Naive B cell (primary cell): ENCODE results near the gene KRTAP29-1. TPM values are rescaled to one million over a fixed set of nuclear protein-coding genes. Genes with fewer than 3 reads are reported as not detected.

Experiments
- ATAC-seq, 2 donors: fragments of 150-1000 bp; cut with Tn5 transposase; 2 replicates each; pipeline ENCODE4 v1.10.0; 2021; ENCODE audit warnings: low read depth in 2 of 2, mild to moderate bottlenecking in 2 of 2, moderate library complexity in 2 of 2
- DNase-seq: peaks from one replicate; pipeline ENCODE4 v3.0.0; 2022
- H3K27ac Mint-ChIP-seq, 6 donors: one replicate each; pipeline ENCODE4 v1.8.0; 2020 to 2022; ENCODE audit warnings: mild to moderate bottlenecking in 6 of 6, mixed read lengths in 6 of 6, moderate library complexity in 5 of 6, inconsistent platforms in 2 of 6
- H3K27me3 Mint-ChIP-seq, 3 donors: one replicate each; pipeline ENCODE4 v1.8.0; 2021 to 2022; ENCODE audit warnings: mixed read lengths in 3 of 3, mild to moderate bottlenecking in 1 of 3
- H3K36me3 Mint-ChIP-seq, 2 donors: one replicate each; pipeline ENCODE4 v1.8.0; 2020 to 2022; ENCODE audit warnings: mixed read lengths in 2 of 2, inconsistent platforms in 1 of 2, mild to moderate bottlenecking in 1 of 2
- H3K4me1 Mint-ChIP-seq, 3 donors: one replicate each; pipeline ENCODE4 v1.8.0; 2020 to 2022; ENCODE audit warnings: mixed read lengths in 3 of 3, inconsistent platforms in 1 of 3, mild to moderate bottlenecking in 1 of 3, moderate library complexity in 1 of 3
- H3K4me3 Mint-ChIP-seq, 8 donors: one replicate each; pipeline ENCODE4 v1.8.0; 2020 to 2022; ENCODE audit warnings: mild to moderate bottlenecking in 8 of 8, mixed read lengths in 8 of 8, moderate library complexity in 8 of 8, inconsistent platforms in 2 of 8
- H3K9me3 Mint-ChIP-seq, 7 donors: one replicate each; pipeline ENCODE4 v1.8.0; 2020 to 2022; ENCODE audit warnings: mixed read lengths in 7 of 7, mild to moderate bottlenecking in 5 of 7, inconsistent platforms in 2 of 7, moderate library complexity in 1 of 7
- polyA plus RNA-seq, 6 donors: library from polyadenylated mRNA; unstranded; fragments of 300-500 nt; fragmentation: Illumina TruSeq; gene quantifications; one replicate each; pipeline ENCODE4 v1.2.3, GENCODE V29; 2021; ENCODE audit warnings: low read depth in 6 of 6

The KRTAP29-1 gene
- polyA plus RNA-seq, 6 donors from 2014 or later: not detected

DNA sequence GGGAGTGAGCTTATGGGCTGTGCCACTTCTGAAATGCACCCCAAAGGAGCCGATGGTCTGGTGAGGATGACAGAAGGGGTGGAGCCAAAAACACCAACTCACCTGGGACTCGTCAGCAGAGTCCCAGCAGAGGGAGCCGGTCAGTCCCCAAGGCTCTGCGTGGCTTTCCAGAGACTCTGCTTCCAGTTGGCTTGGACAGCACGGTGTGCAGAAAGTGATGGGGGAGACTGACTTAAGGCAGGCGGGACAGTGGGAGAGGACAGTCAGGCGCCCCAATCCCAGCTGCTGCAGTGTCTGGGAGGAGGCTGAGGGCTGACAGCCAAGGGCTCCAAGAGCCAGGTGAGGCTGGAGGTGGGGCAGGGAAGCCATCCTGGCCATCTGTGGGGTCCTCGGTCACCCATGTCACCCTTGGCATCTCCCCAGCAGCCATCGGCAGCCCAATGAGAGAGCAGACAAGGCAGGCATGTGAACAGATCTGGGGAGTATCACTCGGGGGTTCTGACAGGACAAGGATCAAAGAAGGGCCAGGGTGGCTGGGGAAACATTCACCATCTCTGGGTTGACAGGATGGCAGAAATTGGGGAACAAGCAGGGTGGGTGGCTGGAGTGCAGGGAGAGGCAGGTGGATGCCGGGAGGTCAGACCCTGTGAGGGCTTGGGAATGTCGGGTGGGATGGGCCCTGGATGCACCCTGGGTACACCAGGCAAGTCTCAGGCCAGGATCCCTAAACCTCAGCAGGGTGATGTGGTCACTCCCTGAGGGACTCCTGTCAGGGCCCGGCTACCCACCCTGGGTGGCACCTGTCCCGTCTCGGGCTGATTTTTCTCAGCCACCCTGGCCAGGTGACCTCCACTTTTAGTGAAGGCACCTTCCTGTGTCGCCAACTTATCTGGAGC is 21.8 kb upstream of the KRTAP29-1 start:
- peaks cover 0 to 6% of the 10 kb centered on the region in 2 donors for H3K36me3 Mint-ChIP-seq
- H3K27ac Mint-ChIP-seq: peak overlapping the region in 2 of 6 donors; percentile 63 to 82
- DNase-seq: no peak
- peaks cover 0 to 8% (median 0%) of the 10 kb centered on the region in 3 donors for H3K27me3 Mint-ChIP-seq
- no peak overlapping the region for H3K4me3 Mint-ChIP-seq
- no peak for ATAC-seq
- H3K4me1 Mint-ChIP-seq: peaks cover 8 to 29% (median 19%) of the 10 kb centered on the region in 3 donors
- peaks cover 3 to 17% (median 8%) of the 10 kb centered on the region in 7 donors for H3K9me3 Mint-ChIP-seq

DNA sequence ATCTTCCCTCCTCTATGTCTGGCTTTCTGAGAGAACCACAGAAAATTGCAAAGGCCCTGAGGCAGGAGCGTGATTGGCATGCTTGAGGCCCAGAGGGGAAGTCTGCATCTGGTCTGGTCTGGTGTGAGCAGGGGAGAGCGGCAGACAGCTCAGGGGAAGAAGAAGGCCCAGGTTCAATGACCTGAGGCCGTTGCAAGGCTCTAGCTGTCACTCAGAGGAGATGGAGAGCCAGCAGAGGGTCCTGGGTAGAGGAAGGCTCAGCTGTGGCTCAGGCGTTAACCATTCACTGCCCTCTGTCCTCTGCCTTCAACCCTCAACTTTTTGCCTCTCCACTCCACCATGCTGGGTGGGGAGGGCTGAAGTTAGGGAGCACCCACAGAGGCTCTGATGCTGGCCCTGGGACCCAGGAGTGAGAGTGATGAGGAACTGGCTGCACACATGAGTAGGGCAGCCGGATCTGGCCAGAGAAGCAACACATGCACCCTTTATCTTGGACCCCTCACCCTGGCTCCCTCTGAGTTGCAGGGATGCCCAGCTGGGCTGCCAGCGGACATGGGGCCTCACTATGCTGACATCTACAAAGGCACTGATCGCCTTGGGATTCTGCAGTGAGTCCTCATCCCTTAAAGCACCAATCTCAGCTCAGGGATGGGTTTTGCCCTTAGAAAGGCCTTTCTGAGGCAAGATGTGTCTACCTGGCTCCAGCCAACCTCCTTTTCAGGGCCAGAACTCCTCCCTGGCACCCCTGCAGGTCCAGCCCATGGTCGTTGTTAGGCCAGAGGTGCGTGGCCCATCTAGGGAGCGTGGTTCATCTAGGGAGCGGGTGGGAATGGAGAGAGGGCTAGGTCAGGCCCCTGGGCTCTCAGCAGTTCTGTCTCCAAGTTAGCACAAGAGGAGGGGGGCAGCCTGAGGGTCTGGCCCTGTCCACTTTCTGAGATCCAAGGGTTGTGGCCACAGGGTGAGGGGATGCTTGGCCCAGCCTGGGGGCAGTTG is 20.5 kb upstream of the KRTAP29-1 start:
- H3K27me3 Mint-ChIP-seq: peaks cover 0 to 8% (median 0%) of the 10 kb centered on the region in 3 donors
- peaks cover 3 to 22% (median 13%) of the 10 kb centered on the region in 7 donors for H3K9me3 Mint-ChIP-seq
- H3K27ac Mint-ChIP-seq: peak overlapping the region in 5 of 6 donors; percentile 40 to 91 (median 63)
- H3K4me3 Mint-ChIP-seq: no peak overlapping the region
- H3K36me3 Mint-ChIP-seq: peaks cover 0 to 11% of the 10 kb centered on the region in 2 donors
- peaks cover 8 to 29% (median 14%) of the 10 kb centered on the region in 3 donors for H3K4me1 Mint-ChIP-seq
- ATAC-seq (no peak), DNase-seq (no peak)

DNA sequence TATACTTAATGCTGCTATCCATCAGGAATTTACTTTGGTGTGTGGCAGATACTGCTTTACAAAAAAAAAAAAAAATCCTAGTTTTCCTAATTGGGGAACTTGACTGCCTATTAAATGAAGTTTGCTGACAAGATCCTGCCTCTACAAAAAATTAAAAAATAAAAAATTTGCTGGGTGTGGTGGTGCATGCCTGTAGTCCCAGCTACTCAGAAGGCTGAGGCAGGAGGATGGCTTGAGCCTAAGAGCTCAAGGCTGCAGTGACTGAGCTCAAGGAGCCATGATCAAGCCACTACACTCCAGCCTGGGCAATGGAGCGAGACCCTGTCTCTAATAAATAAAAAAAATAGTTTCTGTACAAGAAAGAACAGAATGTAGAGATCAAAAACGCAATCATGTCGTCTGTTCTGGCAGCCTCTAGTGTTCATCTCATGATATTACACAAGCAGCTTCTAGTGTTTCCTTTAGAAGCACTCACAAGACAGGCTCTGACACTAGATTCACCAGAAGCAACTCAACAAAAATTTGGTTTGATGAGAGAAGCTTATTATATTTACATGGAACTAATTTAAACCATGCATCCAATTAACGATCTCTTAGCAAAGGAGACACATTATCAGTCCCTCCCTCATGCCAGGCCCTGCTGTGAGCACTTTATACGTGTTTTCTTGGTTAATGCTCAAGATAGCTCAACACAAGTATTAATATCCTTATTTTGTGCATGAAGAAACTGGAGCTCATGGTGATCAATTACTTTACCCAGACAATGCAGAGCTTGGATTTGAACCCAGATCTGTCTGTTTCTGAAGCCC is 19.6 kb upstream of the KRTAP29-1 start:
- ATAC-seq (peak; percentile 73 to 87), DNase-seq (peak; percentile 65)
- peak overlapping the region in 4 of 6 donors; percentile 14 to 91 (median 28) for H3K27ac Mint-ChIP-seq
- peaks cover 0 to 11% of the 10 kb centered on the region in 2 donors for H3K36me3 Mint-ChIP-seq
- peaks cover 8 to 27% (median 14%) of the 10 kb centered on the region in 3 donors for H3K4me1 Mint-ChIP-seq
- H3K4me3 Mint-ChIP-seq: peak overlapping the region in 2 of 8 donors; percentile 3 to 69
- H3K27me3 Mint-ChIP-seq: peaks cover 0 to 8% (median 0%) of the 10 kb centered on the region in 3 donors
- peaks cover 3 to 22% (median 13%) of the 10 kb centered on the region in 7 donors for H3K9me3 Mint-ChIP-seq

DNA sequence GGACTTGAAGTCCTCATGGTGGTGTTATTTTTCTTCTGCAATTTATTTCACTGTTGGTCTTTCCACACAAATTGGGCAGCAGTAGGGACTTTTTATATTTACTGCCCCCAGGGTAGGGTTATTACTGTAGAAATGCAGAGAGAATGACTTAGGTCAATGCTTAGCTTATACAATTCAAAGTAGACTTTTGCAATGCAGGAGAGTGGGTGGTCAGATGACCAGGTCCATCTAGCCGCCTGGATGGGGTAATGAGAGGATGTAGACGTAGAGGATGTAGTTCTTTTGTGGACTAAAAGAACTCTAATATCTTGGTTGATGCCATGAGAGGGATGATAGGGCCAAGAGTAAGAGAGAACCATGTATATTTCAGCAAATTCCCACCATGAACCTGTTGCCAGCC is 15.6 kb upstream of the KRTAP29-1 start:
- peaks cover 0 to 14% (median 5%) of the 10 kb centered on the region in 3 donors for H3K27me3 Mint-ChIP-seq
- peaks cover 0 to 11% of the 10 kb centered on the region in 2 donors for H3K36me3 Mint-ChIP-seq
- H3K4me1 Mint-ChIP-seq: peaks cover 4 to 20% (median 8%) of the 10 kb centered on the region in 3 donors
- H3K27ac Mint-ChIP-seq: no peak overlapping the region
- ATAC-seq (no peak), DNase-seq (no peak)
- no peak overlapping the region for H3K4me3 Mint-ChIP-seq
- peaks cover 3 to 22% (median 13%) of the 10 kb centered on the region in 7 donors for H3K9me3 Mint-ChIP-seq

DNA sequence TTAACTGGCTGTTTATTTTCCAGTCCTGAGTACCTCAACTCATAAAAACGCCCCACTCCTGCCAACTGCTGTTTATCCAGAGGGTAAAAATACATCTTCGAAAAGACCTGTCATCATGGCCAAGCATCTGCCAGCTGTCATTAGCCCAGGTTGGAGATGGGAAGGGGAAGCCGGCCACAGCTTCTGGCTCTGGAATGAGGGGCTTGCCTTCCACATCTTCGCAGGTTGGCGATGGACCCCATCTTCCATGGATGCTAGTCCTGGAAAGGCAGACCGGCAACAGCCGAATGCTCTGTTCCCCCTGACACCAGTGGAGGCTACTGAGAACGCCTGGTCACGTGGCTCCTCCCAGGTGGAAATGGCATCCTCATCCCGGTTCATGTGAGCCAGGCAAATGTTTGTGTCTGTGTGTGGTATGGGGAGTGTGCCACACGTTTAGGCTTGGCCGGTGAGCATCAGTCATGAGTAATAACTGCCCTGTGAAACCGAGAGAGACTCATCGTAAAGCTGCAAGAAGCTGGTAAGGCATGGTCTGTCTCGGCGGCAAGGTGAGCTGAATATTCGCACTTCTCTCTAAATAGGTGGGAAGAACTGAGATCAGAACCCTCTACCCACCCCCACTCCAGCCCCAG is 13.3 kb upstream of the KRTAP29-1 start:
- peaks cover 3 to 20% (median 13%) of the 10 kb centered on the region in 7 donors for H3K9me3 Mint-ChIP-seq
- H3K27me3 Mint-ChIP-seq: peaks cover 0 to 14% (median 5%) of the 10 kb centered on the region in 3 donors
- peaks cover 0 to 11% of the 10 kb centered on the region in 2 donors for H3K36me3 Mint-ChIP-seq
- no peak overlapping the region for H3K4me3 Mint-ChIP-seq
- peaks cover 0 to 8% (median 3%) of the 10 kb centered on the region in 3 donors for H3K4me1 Mint-ChIP-seq
- no peak for ATAC-seq
- no peak for DNase-seq
- no peak overlapping the region for H3K27ac Mint-ChIP-seq

DNA sequence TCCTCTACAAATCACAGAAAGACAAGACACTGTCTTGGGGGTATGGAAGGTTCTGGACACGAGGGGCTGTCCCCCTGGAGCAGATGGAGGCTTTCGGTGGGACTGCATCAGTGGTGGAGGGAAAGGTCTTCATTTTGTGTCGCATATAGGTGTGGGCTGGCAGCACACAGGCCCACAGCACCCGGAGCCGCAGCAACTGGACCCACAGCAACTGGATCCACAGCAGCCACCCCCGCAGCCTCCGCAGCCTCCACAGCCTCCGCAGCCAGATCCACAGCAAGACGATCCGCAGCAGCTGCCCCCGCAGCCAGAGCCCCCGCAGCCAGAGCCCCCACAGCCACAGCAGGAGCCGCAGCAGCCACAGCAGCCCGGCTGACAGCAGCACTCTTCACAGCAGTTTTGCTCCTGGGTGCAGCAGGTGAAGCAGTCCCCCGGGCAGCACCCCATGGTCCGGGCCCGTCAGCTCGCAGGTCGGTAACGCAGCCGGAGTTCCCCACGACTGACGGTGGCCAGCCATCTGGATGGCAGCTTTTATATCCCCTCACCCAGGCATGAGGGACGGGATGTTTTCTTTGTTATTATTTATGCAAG is 12.6 kb upstream of the KRTAP29-1 start, which contains the start of gene KRTAP17-1:
Gene KRTAP17-1 (minus strand): TSS at position 507 of the 591 bp plus-strand sequence. CDS start 60 bp downstream, at position 447.
- Mint-ChIP-seq H3K27me3 (peaks cover 0 to 14% (median 5%) of the 10 kb centered on the region in 3 donors), H3K9me3 (peaks cover 0 to 14% (median 13%) of the 10 kb centered on the region in 7 donors), H3K27ac (peak within 1 kb of the TSS in 1 of 6 donors; percentile 61), H3K36me3 (peaks cover 0 to 11% of the 10 kb centered on the region in 2 donors), H3K4me1 (peaks cover 0 to 9% (median 7%) of the 10 kb centered on the region in 3 donors), H3K4me3 (no peak within 1 kb of the TSS)
- DNase-seq (no peak), ATAC-seq (no peak)

DNA sequence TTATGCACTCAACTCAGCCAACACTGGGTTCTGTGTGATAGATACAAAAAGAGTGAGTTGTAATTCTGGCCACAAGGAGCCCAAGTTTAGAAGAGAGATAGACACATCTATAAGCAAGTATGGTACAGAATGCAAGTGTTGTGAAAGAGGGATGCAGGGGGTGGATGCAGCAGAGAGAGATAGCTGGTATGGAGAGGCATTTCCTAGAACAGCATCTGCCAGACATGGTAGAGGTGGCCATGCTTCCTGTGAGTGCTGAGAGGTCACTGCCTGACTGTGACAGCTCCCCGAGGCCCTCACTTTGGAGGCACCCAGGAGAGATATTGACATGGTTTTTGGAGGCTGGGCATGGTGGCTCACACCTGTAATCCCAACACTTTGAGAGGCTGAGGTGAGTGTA is 8.5 kb upstream of the KRTAP29-1 start:
- peaks cover 0 to 2% (median 0%) of the 10 kb centered on the region in 7 donors for H3K9me3 Mint-ChIP-seq

DNA sequence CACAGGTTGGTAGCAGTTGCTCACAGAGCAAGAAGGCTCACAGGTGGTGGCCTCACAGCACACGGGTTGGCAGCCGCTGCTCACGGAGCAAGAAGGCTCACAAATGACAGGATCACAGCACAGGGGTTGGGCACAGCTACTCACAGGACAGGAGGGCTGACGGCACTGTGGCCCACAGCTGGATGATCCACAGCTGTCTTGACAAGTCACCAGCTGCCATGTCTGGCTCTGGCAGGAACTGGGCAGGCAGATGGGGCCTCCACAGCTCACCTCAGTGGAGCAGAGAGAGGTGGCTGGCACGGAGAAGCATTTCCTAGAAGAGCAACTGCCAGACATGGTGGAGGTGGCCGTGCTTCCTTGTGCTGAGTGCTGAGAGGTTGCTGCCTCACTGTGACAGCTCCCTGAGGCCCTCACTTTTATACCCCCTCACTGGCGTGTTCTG is 6.3 kb upstream of the KRTAP29-1 start, which contains the start of gene KRTAP16-1:
Gene KRTAP16-1 (minus strand): TSS at position 392 of the 442 bp plus-strand sequence. CDS start 56 bp downstream, at position 336.
- no peaks in the 10 kb centered on the region for H3K36me3 Mint-ChIP-seq
- peak within 1 kb of the TSS; percentile 93 to 100 (median 98) for H3K27ac Mint-ChIP-seq
- peaks cover 45 to 60% (median 52%) of the 10 kb centered on the region in 3 donors for H3K4me1 Mint-ChIP-seq
- peak within 1 kb of the TSS; percentile 67 to 88 (median 82) for H3K4me3 Mint-ChIP-seq
- peaks cover 0 to 2% (median 0%) of the 10 kb centered on the region in 7 donors for H3K9me3 Mint-ChIP-seq
- no peaks in the 10 kb centered on the region for H3K27me3 Mint-ChIP-seq
- DNase-seq (peak; percentile 75), ATAC-seq (peak in 1 of 2 donors; percentile 45)

More for the DNA sequence above, 8.5 kb upstream of the KRTAP29-1 start:
- peaks cover 38 to 50% (median 46%) of the 10 kb centered on the region in 3 donors for H3K4me1 Mint-ChIP-seq
- no peaks in the 10 kb centered on the region for H3K36me3 Mint-ChIP-seq
- peak overlapping the region in 2 of 8 donors; percentile 55 to 71 for H3K4me3 Mint-ChIP-seq
- DNase-seq: no peak
- no peak for ATAC-seq
- peaks cover 0 to 12% (median 5%) of the 10 kb centered on the region in 3 donors for H3K27me3 Mint-ChIP-seq
- peak overlapping the region in 2 of 6 donors; percentile 60 to 93 for H3K27ac Mint-ChIP-seq

DNA sequence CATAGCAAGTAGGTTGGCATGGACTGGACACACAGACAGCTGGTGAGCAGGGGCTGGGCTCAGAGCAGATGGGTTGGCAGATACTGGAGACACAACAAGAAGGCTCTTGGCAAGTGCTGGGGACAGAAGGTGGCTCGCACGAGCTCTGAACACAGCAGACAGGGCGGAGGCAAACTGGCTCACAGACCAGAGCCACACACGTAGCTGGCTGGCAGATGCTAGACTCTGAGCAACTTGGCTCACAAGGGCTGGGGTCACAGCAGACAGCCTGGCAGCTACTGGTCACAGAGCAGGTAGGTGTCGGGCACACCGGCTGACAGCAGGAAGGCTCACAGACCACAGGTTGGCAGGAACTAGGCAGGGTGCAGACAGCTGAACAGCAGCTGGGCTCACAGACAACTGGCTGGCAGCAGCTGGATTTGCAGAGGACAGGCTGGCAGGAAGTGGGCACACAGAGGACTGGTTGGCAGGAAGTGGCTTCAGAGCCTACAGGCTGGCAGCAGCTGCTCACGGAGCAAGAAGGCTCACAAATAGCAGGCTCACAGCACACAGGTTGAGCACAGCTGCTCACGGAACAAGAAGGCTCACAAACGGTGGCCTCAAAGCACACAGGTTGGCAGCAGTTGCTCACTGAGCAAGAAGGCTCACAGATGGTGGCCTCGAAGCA is 5.7 kb upstream of the KRTAP29-1 start:
- peak; percentile 92 for DNase-seq
- no peaks in the 10 kb centered on the region for H3K27me3 Mint-ChIP-seq
- peak overlapping the region; percentile 93 to 100 (median 98) for H3K27ac Mint-ChIP-seq
- no peaks in the 10 kb centered on the region for H3K36me3 Mint-ChIP-seq
- peak; percentile 80 to 81 for ATAC-seq
- H3K4me3 Mint-ChIP-seq: peak overlapping the region; percentile 67 to 88 (median 82)
- peaks cover 0 to 2% (median 0%) of the 10 kb centered on the region in 7 donors for H3K9me3 Mint-ChIP-seq
- peaks cover 51 to 66% (median 57%) of the 10 kb centered on the region in 3 donors for H3K4me1 Mint-ChIP-seq

DNA sequence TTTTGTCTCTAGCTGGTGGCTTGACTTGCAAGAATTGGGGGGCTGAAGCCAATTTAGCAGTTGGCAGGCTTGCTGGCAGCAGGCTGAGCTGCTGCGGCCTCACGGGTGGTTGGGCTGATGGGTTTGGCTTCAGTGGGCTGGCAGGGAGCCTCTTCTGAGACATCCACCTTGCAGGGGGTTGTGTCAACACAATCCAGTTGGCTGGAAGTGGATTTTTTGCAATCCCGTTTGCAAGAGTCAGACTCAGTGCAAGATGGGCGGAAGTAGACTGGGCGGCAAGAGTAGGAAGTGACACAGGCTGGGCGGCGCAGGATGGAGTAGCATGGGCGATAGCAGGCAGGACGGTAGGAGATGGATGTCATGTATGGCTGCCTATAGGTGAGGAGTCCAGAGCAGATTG is 5.0 kb upstream of the KRTAP29-1 start:
- no peaks in the 10 kb centered on the region for H3K36me3 Mint-ChIP-seq
- DNase-seq (no peak), ATAC-seq (no peak)
- peak overlapping the region; percentile 93 to 100 (median 98) for H3K27ac Mint-ChIP-seq
- peaks cover 0 to 2% (median 0%) of the 10 kb centered on the region in 7 donors for H3K9me3 Mint-ChIP-seq
- H3K27me3 Mint-ChIP-seq: no peaks in the 10 kb centered on the region
- peaks cover 51 to 73% (median 57%) of the 10 kb centered on the region in 3 donors for H3K4me1 Mint-ChIP-seq
- peak overlapping the region in 7 of 8 donors; percentile 55 to 88 (median 80) for H3K4me3 Mint-ChIP-seq
